Fibroblast of lung (primary cell): ENCODE results near the gene CIAO2B. TPM values are rescaled to one million over a fixed set of nuclear protein-coding genes. Genes with fewer than 3 reads are reported as not detected.

Experiments used
- DNase-seq, 2 donors: peaks; one replicate each; pipeline versions ENCODE4 v3.0.0 to v3.0.0-alpha.2; 2010; ENCODE audit warnings: low read depth in 2 of 2
- H2AFZ ChIP-seq: 2 replicates; pipeline ENCODE4 v1.5.1; 2012; ENCODE audit warnings: low read length, control low read depth, inconsistent platforms
- H3K27ac ChIP-seq: 2 replicates; pipeline ENCODE4 v1.5.1; 2011; ENCODE audit warnings: low read length, control low read depth; ENCODE audit not compliant: insufficient read depth
- H3K27me3 ChIP-seq: 2 replicates; pipeline ENCODE4 v1.5.1; 2011; ENCODE audit warnings: mild to moderate bottlenecking, low read length; ENCODE audit not compliant: control insufficient read depth, insufficient read depth
- H3K36me3 ChIP-seq: 2 replicates; pipeline ENCODE4 v1.5.1; 2011; ENCODE audit warnings: low read length; ENCODE audit not compliant: control insufficient read depth, insufficient read depth
- H3K4me1 ChIP-seq: 2 replicates; pipeline ENCODE4 v1.5.1; 2011; ENCODE audit warnings: low read length; ENCODE audit not compliant: control insufficient read depth, insufficient read depth; ENCODE audit errors: extremely low read depth
- H3K4me2 ChIP-seq: 2 replicates; pipeline ENCODE4 v1.5.1; 2011; ENCODE audit warnings: low read length, control low read depth; ENCODE audit not compliant: insufficient read depth; ENCODE audit errors: extremely low read depth
- H3K4me3 ChIP-seq, 4 experiments: fragments of 200-600 bp in 1 of 4; sonication (generic) in 1 of 4; replicated peaks in 1 of 4; 2 replicates each; pipeline ENCODE4 v1.5.1; 2011 to 2016; ENCODE audit warnings: low read length in 4 of 4, low read depth in 3 of 4, mild to moderate bottlenecking in 3 of 4, control low read depth in 2 of 4, inconsistent platforms in 1 of 4, mixed read lengths in 1 of 4; ENCODE audit not compliant: insufficient read depth in 1 of 4; ENCODE audit errors: control extremely low read depth in 1 of 4
- H3K79me2 ChIP-seq: 2 replicates; pipeline ENCODE4 v1.5.1; 2012; ENCODE audit warnings: mild to moderate bottlenecking, low read length, inconsistent platforms; ENCODE audit not compliant: control insufficient read depth, insufficient read depth
- H3K9ac ChIP-seq: 2 replicates; pipeline ENCODE4 v1.5.1; 2011; ENCODE audit warnings: mild to moderate bottlenecking, low read length, control low read depth; ENCODE audit not compliant: insufficient read depth
- H3K9me3 ChIP-seq: 2 replicates; pipeline ENCODE4 v1.5.1; 2012; ENCODE audit warnings: low read depth, low read length; ENCODE audit not compliant: control insufficient read depth, insufficient read depth
- H4K20me1 ChIP-seq: 2 replicates; pipeline ENCODE4 v1.5.1; 2011; ENCODE audit warnings: low read length; ENCODE audit not compliant: control insufficient read depth, insufficient read depth; ENCODE audit errors: extremely low read depth
- CTCF ChIP-seq, 2 donors: IDR thresholded peaks in 1 of 2; conservative IDR thresholded peaks in 1 of 2; 1 replicate in 1 of 2; 2 replicates in 1 of 2; pipeline ENCODE4 v1.5.1; 2011 to 2012; ENCODE audit warnings: low read length in 2 of 2, control low read depth in 1 of 2, inconsistent platforms in 1 of 2, low read depth in 1 of 2, mild to moderate bottlenecking in 1 of 2
- EZH2 ChIP-seq: IDR thresholded peaks from 2 replicates; pipeline ENCODE4 v1.5.1; 2012; ENCODE audit warnings: low read length, control low read depth, mild to moderate bottlenecking; ENCODE audit errors: missing control alignments
- polyA plus RNA-seq, 2 donors: library from polyadenylated mRNA; depleted of rRNA in 1 of 2; stranded (reverse) in 1 of 2; unstranded in 1 of 2; fragments of >200 nt; gene quantifications; 2 replicates each; pipeline ENCODE4 v1.2.1, GENCODE V29; 2011 to 2012; ENCODE audit warnings: missing spikeins in 1 of 2
- total RNA-seq: library from RNA; depleted of rRNA; stranded (reverse); fragments of >200 nt; gene quantifications from 2 replicates; pipeline ENCODE4 v1.2.1, GENCODE V29; 2014

The CIAO2B gene
- total and polyA plus RNA-seq, 2 donors (not counting 1 experiment from before 2014, with no cell fraction given), result 115 to 217 TPM

- TF ChIP-seq CTCF (conservative IDR thresholded peaks at IDR 0.05 in 1 of 2, IDR thresholded peaks at IDR 0.05 in 1 of 2; ENCODE audit: low read depth in 1 of 2, low read length in 2 of 2) (no peak), EZH2 (no peak)
- Histone ChIP-seq H3K4me3 (no peak overlapping the region), H3K9ac (no peak overlapping the region), H3K27ac (no peak overlapping the region), H3K79me2 (no peaks in the 10 kb centered on the region), H4K20me1 (no peaks in the 10 kb centered on the region), H3K36me3 (no peaks in the 10 kb centered on the region), H3K27me3 (no peaks in the 10 kb centered on the region), H3K4me1 (no peaks in the 10 kb centered on the region), H3K9me3 (no peaks in the 10 kb centered on the region), H2AFZ (no peak overlapping the region), H3K4me2 (no peak overlapping the region)
- no peak for DNase-seq
Observed at GRCh38 chr16:66891797-66892196, 42.4 kb downstream of the CIAO2B start.

GRCh38 chr16:66891360-66891759 lies 42.8 kb downstream of the CIAO2B start:
- Histone ChIP-seq H3K79me2 (no peaks in the 10 kb centered on the region), H3K4me2 (no peak overlapping the region), H3K4me3 (no peak overlapping the region), H4K20me1 (no peaks in the 10 kb centered on the region), H3K27ac (no peak overlapping the region), H3K9ac (no peak overlapping the region), H3K36me3 (peaks cover 2% of the 10 kb centered on the region), H3K4me1 (no peaks in the 10 kb centered on the region), H3K27me3 (no peaks in the 10 kb centered on the region), H2AFZ (no peak overlapping the region), H3K9me3 (no peaks in the 10 kb centered on the region)
- TF ChIP-seq EZH2 (no peak), CTCF (conservative IDR thresholded peaks at IDR 0.05 in 1 of 2, IDR thresholded peaks at IDR 0.05 in 1 of 2; ENCODE audit: low read depth in 1 of 2, low read length in 2 of 2) (no peak)
- DNase-seq, result no peak

GRCh38 chr16:66890799-66891198 lies 43.4 kb downstream of the CIAO2B start:
- no peaks in the 10 kb centered on the region for H3K79me2 ChIP-seq
- H3K27ac ChIP-seq, result no peak overlapping the region
- peaks cover 2% of the 10 kb centered on the region for H3K36me3 ChIP-seq
- no peaks in the 10 kb centered on the region for H3K4me1 ChIP-seq
- no peaks in the 10 kb centered on the region for H3K27me3 ChIP-seq
- no peak overlapping the region for H3K4me2 ChIP-seq
- no peak overlapping the region for H2AFZ ChIP-seq
- H4K20me1 ChIP-seq, result no peaks in the 10 kb centered on the region
- no peak for DNase-seq
- H3K9me3 ChIP-seq, result no peaks in the 10 kb centered on the region
- no peak overlapping the region for H3K4me3 ChIP-seq
- TF ChIP-seq EZH2 (no peak), CTCF (conservative IDR thresholded peaks at IDR 0.05 in 1 of 2, IDR thresholded peaks at IDR 0.05 in 1 of 2; ENCODE audit: low read depth in 1 of 2, low read length in 2 of 2) (no peak)
- H3K9ac ChIP-seq, result no peak overlapping the region
